ENCODE data around the gene TMEM185A. TPM values are rescaled to one million over a fixed set of nuclear protein-coding genes. Genes with fewer than 3 reads are reported as not detected.

Gene TMEM185A
- total and polyA plus RNA-seq, 10 of the 15 experiments (the other 5 are each of a cell fraction or from before 2014, with no cell fraction given): 2.4 to 25.1 (median 12.0) TPM

- Histone ChIP-seq H3K9ac (ENCODE audit: control insufficient read depth, insufficient read depth, low read length) (no peak overlapping the region), H3K4me1 (ENCODE audit: control insufficient read depth, insufficient read depth, low read length) (no peaks in the 10 kb centered on the region), H3K36me3 (ENCODE audit: control insufficient read depth in 2 of 2, insufficient read depth in 2 of 2, low read length in 1 of 2) (no peaks in the 10 kb centered on the region), H3K4me3 (no peak overlapping the region), H2AFZ (ENCODE audit: control insufficient read depth, low read depth, low read length) (no peak overlapping the region), H3K27ac (ENCODE audit: control insufficient read depth, insufficient read depth) (no peak overlapping the region), H3K9me3 (replicated peaks; ENCODE audit: control insufficient read depth, insufficient read depth, low read length) (no peaks in the 10 kb centered on the region), H3K79me2 (ENCODE audit: control insufficient read depth, insufficient read depth, low read length) (no peaks in the 10 kb centered on the region), H4K20me1 (ENCODE audit: control insufficient read depth, insufficient read depth) (no peaks in the 10 kb centered on the region), H3K4me2 (ENCODE audit: control insufficient read depth, insufficient read depth) (no peak overlapping the region), H3K27me3 (replicated peaks in 1 of 2; ENCODE audit: control insufficient read depth in 2 of 2, insufficient read depth in 2 of 2, low read length in 1 of 2) (no peaks in the 10 kb centered on the region)
- RAD21 ChIA-PET (ENCODE audit: unreplicated experiment): no interaction called here
- WGBS (ENCODE audit: insufficient coverage, insufficient replicate concordance, low lambda C conversion rate, missing lambda C conversion rate): 2% methylated on average over 3 of the region's 3 CpGs
- DNase-seq (ENCODE audit: low read depth, low spot score) (no peak), ATAC-seq (no peak), FAIRE-seq (no peak)
- intact Hi-C loops (cut with micrococcal nuclease; ENCODE audit: unreplicated experiment): no loop called here
- CTCF ChIA-PET: no interaction called here
- in situ Hi-C loops (cut with MboI): no loop called here
- SMC1A ChIA-PET (ENCODE audit: uncharacterized antibody, unreplicated experiment): no interaction called here
- POLR2A ChIA-PET: no interaction called here
- no peak for TF ChIP-seq ZBTB33 (IDR thresholded peaks at IDR 0.05)
- no TSS peak for BruUV-seq (replicated peaks)
Measured at GRCh38 chrX:149618871-149619270, 12.7 kb downstream of the TMEM185A start.

- H3K9me3 ChIP-seq (replicated peaks; ENCODE audit: control insufficient read depth, insufficient read depth, low read length): no peaks in the 10 kb centered on the region
- ChIA-PET CTCF (interaction anchor here (0.5 to 1.3 kb wide), 2 partner anchors 261 to 1536 kb away, joined by 3 to 4 read pairs; no protein-coding TSS in a partner anchor), SMC1A (ENCODE audit: uncharacterized antibody, unreplicated experiment) (interaction anchor here (0.9 kb wide), 1 partner anchor 104 kb away, joined by 3 read pairs; no protein-coding TSS in a partner anchor), POLR2A (no interaction called here), RAD21 (ENCODE audit: unreplicated experiment) (no interaction called here)
- H3K4me2 ChIP-seq (ENCODE audit: control insufficient read depth, insufficient read depth): no peak overlapping the region
- in situ Hi-C loops (cut with MboI): no loop called here
- no peak overlapping the region for H2AFZ ChIP-seq (ENCODE audit: control insufficient read depth, low read depth, low read length)
- peaks cover 0 to 1% of the 10 kb centered on the region in 2 experiments; a peak in 1 of 4 replicates for H3K36me3 ChIP-seq (ENCODE audit: control insufficient read depth in 2 of 2, insufficient read depth in 2 of 2, low read length in 1 of 2)
- ATAC-seq (no peak), FAIRE-seq (no peak), DNase-seq (ENCODE audit: low read depth, low spot score) (no peak)
- intact Hi-C loops (cut with micrococcal nuclease; ENCODE audit: unreplicated experiment): no loop called here
- BruUV-seq (replicated peaks): no TSS peak
- H3K27me3 ChIP-seq (replicated peaks in 1 of 2; ENCODE audit: control insufficient read depth in 2 of 2, insufficient read depth in 2 of 2, low read length in 1 of 2): no peaks in the 10 kb centered on the region
- WGBS (ENCODE audit: insufficient coverage, insufficient replicate concordance, low lambda C conversion rate, missing lambda C conversion rate): 50% methylated on average over 1 of the region's 1 CpG
- no peaks in the 10 kb centered on the region for H3K79me2 ChIP-seq (ENCODE audit: control insufficient read depth, insufficient read depth, low read length)
- H3K9ac ChIP-seq (ENCODE audit: control insufficient read depth, insufficient read depth, low read length): no peak overlapping the region
- no peaks in the 10 kb centered on the region for H3K4me1 ChIP-seq (ENCODE audit: control insufficient read depth, insufficient read depth, low read length)
- no peak overlapping the region for H3K4me3 ChIP-seq
- no peaks in the 10 kb centered on the region for H4K20me1 ChIP-seq (ENCODE audit: control insufficient read depth, insufficient read depth)
- no peak overlapping the region for H3K27ac ChIP-seq (ENCODE audit: control insufficient read depth, insufficient read depth)
- TF ChIP-seq CUX1 (IDR thresholded peaks at IDR 0.05; ENCODE audit: insufficient replicate concordance, low read depth, low read length): no peak
- no peak for TF ChIP-seq NRF1 (conservative IDR thresholded peaks at IDR 0.05; ENCODE audit: low read depth, low read length)
- TF ChIP-seq TBL1XR1 (IDR thresholded peaks at IDR 0.05; ENCODE audit: low read depth, low read length): no peak
- TF ChIP-seq JUND (IDR thresholded peaks at IDR 0.05; ENCODE audit: low read depth, low read length): no peak
Measured at GRCh38 chrX:149611623-149612175, 19.9 kb downstream of the TMEM185A start.

All from GM12878 (cell line).